HG03159 (cell line): ENCODE data around the gene POLR3H.
"Not testable (repeated sequence)": the region's sequence is repeated elsewhere in the genome, so short reads cannot be mapped to it uniquely, and the experiment has no call there.

Source experiments
- ATAC-seq: cut with Tn5 transposase; IDR thresholded peaks from one replicate; pipeline ENCODE4 v1.9.1; 2021; ENCODE audit warnings: mild to moderate bottlenecking, moderate library complexity; ENCODE audit not compliant: unreplicated experiment

POLR3H gene, protein sequence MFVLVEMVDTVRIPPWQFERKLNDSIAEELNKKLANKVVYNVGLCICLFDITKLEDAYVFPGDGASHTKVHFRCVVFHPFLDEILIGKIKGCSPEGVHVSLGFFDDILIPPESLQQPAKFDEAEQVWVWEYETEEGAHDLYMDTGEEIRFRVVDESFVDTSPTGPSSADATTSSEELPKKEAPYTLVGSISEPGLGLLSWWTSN

DNA sequence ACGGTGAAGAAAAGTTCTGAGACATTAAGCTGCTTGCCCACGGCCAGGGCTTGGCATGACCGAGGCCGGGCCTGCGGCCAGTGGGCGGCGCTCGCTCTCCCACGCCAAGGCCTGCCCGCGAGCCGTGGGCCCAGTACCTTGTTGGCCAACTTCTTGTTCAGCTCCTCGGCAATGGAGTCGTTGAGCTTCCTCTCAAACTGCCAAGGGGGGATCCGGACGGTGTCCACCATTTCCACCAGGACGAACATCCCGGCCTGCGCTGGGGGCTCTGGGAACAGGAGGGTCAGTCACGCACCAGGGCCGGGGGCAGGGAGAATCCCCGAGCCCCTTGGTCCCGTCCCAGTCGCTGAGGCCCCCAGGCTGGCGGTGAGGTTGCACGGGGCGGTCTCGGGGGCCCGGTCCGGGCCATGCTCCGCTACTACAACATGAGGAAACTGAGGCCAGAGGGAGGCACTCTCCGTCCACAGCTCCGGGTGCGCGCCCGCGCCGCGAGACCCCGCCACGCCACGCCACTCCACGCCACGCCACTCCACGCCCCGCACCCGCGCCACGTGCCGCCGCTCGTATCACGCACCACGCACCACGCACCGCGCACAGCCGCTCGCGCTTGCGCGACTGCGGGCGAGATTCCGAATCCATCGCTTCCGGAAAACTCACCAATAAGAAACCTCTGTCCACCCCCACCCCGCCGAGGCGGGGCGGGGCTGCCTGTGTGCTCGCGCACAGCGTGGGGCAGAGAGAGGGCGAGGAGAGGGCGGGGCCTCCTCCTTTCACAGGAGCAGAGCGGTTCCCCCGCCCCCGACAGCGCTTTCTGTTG, at the start of gene POLR3H:
Gene POLR3H, minus strand, starts transcription at position 617 of the 817 bp plus-strand sequence. Its CDS starts 369 bp downstream, at position 248.
- ATAC-seq = peak; percentile 92

DNA sequence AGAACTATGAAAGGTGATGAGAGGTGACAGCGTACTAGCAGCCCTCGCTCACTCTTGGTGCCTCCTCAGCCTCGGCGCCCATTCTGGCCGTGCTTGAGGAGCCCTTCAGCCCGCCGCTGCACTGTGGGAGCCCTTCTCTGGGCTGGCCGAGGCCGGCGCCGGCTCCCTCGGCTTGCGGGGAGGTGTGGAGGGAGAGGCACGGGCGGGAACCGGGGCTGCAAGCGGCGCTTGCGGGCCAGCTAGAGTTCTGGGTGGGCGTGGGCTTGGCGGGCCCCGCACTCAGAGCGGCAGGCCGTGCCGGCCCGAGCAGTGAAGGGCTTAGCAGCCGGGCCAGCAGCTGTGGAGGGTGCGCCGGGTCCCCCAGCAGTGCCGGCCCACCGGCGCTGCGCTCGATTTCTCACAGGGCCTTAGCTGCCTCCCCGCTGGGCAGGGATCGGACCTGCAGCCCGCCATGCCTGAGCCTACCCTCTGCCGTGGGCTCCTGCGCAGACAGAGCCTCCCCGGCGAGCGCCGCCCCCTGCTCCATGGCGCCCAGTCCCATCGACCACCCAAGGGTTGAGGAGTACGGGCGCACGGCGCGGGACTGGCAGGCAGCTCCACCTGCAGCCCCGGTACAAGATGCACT, 49.2 kb upstream of the POLR3H start:
- not testable (repeated sequence) for ATAC-seq

DNA sequence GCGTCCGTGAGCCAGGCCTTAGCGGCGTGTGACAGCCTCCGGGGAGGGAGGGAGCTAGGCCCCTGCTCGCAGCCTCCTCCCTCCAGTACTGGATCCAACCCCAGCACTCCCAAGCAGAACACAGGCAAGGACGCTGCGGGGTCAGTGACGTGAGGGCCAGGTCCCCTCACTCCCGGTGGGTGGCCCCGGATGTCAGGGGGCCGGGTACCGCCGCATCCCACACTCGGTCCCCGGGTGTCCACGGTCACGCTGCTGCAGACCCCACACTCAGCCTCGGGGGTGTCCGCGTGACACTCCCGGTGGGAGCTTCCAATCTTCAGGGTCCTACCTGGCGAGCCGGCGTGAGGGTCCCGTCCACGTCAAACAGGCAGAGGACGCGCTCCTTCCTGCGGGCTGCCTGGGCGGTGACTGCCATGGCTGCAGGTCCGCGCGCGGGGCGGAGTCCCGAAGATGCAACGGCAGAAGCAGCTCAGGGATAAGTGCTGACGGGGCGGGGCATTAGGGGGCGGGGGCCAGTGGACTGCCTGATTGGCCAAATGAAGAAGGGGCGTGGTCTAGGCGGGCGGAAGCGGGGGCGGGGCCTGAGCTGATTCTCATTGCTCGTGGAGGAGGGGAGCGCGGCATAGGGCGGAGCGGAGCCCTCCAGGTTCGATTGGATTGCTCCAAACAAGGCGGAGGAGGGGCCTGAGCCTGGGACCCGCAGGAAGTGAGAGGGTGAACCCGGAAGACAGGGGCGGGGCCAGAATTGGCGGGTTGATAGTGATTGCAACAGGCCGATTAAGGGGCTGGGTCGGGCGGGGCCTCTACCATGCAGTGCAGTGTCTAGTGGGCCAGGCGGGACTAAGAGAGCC, 45.3 kb upstream of the POLR3H start, which contains the start of gene PMM1:
Gene PMM1, minus strand, starts transcription at position 450 of the 851 bp plus-strand sequence. Its CDS starts 35 bp downstream, at position 415.
- ATAC-seq = peak; percentile 87

DNA sequence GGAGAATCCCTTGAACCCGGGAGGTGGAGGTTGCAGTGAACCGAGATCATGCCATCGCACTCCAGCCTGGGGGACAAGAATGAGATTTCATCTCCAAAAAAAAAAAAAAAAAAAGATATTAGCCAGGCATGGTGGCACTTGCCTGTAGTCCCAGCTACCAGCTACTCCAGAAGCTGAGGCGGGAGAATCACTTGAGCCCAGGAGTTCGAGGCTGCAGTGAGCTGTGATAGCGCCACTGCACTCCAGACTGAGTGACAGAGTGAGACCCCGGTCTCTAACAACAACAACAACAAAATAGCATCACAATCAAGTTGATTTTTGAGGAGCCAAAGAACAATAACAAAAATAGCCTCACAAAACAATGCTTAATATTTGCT, 43.1 kb upstream of the POLR3H start:
- ATAC-seq = no peak

DNA sequence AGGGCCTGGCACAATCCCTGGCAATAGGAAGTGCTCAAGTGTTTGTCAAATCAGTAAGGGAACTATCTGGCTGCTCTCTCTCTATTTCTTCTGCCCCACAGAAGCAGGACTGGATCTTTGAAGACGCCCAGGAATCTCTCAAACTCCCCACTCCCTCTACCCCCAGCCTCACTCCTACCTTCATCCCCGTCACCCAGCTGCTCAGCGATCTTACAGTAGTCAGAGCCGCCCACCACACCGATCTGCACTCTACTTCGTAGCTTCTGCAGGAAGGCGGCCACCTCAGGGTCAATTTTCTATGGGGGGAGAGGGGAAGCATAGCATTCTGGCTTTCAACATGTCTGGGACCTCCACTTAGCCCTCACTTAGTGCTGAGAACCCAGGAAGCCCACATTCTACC, 41.6 kb upstream of the POLR3H start:
- ATAC-seq = no peak

DNA sequence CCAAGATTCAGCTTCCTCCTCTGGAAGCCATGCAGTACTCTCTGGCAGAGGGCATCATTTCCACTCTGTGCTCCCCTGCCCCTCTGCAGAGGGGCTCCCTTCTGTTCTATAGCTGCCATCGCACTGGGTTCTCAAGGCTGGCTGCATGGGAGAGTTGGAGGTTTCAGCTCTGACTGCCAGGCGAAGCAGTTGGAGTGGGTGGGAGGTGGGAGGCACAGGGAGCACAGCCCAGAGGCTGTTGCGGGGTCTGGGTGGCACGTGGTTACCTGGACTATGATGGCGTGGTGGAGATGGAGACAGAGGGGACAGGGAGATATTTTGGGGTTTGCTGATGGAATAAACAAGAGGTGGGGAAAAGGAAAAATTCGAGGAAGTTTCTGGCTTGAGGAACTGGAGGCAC, 40.6 kb upstream of the POLR3H start:
- ATAC-seq = no peak

DNA sequence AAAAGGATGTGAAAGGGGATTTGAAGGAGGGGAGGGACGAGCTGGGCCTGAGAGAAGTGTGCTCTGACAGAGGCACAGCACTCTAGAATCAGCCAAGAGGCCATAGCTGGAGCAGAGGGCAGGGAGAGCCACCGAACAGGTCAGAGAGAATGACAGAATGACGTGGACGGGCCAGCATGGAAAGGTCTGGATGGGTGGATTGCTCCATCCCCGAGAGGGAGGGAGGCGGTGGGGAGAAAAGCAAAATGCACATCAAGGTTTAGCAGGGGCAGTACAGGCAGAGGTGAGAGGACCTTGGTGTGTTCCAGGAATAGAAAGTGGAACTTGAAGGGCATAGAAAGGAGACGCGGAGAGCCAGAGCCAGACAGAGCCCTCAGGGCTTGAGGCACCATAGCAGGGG, 38.4 kb upstream of the POLR3H start:
- ATAC-seq = no peak

DNA sequence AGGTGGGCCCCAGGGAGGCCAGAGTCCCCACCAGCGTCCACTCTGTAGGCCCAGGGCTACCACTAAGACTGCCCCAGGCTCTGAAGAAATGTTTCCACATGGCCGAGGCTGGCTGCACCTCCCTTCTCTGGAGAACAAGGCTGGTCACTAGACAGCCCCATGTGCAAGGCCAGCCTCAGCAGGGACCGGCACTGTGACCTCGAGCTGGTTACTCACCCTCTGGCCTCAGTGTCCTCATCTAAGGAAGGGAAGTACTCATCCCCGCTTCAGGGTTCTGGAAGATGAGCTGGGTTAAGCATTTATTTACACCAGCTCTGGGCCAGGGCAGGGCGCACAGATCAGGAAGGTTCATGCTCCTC, 35.7 kb upstream of the POLR3H start:
- ATAC-seq = no peak

DNA sequence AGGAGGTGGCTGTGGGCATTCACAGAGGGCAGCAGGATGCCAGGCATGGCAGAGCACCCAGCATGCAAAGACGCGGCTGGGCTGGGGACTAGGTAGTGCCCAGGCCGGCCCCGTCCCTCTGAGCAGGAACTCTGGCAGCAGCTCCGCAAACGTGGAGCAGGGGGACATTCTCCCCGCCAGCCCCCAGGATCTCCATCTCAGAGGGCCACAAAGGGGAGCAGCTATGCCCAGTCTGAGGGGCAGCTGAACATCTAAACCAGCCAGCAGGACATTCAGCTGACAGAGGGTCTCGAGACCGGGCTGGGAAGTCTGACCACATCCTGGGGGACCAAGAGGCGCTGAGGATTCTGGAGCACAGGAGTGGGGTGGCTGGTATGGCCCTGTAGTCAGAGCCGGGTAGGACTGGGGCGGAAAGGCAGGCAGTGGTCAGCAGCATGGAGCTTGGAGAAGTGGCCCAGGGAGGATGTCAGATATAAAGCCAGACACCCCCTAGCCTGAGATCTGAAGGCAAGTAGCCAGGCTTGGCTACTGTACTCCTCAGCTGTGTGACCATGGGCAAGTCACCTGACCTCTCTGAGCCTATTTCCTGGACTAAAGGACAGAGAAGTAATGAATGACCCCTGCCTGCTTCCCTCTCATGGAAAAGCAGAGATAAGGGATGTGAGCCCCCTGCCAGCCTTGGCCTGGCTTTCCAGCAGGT, 35.2 kb upstream of the POLR3H start:
- ATAC-seq = no peak

DNA sequence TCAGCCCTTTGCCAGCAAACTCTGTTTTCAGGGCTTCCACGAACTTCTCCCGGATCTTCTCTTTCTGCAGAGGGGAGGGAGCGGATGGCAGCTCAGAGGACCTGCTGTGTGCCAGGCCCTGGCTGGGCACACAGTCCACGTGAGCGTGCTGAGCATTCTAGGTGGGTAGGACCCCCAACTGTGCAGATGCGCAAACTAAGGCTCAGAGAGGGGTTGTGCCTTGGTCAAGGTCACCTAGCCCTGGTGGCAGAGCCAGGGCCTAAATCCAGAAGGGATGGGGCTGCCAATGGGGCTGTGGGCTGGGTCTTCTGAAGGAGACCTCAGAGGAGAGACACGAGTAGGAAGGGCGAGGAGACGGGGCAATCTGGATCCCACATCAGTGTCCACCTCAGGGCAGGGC, 34.5 kb upstream of the POLR3H start:
- no peak for ATAC-seq

DNA sequence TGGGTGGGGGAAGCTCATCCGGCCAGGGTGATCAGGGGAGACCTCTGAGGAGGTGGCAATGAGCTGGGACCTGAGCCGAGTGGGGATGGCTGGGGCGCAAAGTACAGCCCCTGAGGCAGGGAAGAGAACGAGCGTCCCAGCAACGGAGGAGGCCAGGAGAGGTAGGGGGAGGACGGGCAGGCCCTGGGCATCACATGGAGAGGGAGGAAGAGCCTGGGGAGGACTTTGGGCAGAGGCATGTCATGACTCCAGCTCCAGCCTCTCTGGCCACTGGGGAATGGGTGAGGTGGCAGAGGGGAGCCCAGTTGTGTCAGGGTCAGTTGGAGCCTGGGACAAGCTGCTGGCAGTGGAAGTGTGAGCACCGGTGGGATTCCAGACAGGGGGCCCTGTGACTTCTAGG, 33.8 kb upstream of the POLR3H start:
- ATAC-seq = no peak

DNA sequence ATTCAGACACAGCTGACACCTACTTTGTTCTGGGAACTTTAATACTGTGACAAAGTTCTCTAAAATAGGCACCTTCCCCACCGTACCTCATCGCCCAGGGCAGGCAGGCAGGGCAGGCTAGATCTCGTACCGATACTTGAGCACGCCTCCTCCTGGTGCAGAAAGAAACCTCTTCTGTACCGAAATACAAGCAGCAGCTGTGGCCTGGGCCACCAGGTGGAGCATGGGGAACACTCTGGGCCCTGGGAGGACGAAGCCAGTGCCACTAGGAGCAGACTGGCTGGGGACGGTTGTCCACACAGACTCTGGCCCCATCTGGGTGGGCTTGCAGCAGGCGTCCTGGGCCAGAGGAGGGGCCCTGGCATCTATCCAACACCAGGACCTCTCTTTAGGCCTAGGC, 32.6 kb upstream of the POLR3H start:
- ATAC-seq = no peak

DNA sequence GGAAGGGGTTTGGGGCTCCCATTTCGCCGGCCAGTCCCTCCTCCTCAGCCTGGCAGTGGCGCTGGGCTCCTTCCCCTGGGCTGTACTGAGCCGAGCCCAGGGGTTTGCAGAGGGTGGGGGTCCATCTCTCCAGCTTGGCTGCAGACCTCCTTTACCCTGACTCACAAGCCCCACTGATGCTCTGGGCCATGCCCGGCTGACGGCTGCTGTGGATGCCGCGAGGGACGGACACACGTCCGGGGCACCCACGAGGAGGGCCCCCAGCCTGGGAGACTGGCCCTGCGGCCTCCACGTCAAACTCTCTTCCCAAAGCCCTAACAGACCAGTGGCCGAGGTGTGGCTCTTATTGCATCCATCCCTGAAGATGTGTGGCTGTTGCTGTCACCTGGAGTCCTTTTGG, 31.3 kb upstream of the POLR3H start:
- ATAC-seq = no peak

DNA sequence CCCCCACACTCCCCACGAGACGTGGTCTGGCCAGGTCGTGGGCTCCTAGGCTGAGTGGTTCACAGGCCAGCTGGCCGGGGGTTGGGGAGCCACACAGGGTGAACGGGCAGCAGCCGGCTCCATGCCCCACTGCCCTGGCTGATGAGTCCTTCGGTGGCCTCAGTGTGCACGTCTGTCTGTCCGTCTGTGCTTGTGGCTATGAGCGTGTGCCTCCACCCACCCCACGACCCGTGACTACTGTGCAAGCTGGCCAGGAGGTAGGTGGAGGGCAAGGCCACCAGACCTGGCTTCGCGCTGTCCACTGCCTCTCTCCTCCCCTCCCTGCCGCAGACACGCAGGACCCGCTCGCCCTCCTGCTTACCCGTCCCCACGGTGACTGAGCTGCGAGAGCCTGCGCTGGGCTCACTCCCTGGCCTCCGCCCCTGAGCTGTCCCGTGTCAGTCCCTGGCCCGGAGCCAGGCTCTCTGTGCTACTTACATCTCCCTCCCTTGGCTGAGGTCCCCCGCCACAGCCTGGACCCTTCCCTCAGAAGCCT, 30.6 kb upstream of the POLR3H start:
- no peak for ATAC-seq

DNA sequence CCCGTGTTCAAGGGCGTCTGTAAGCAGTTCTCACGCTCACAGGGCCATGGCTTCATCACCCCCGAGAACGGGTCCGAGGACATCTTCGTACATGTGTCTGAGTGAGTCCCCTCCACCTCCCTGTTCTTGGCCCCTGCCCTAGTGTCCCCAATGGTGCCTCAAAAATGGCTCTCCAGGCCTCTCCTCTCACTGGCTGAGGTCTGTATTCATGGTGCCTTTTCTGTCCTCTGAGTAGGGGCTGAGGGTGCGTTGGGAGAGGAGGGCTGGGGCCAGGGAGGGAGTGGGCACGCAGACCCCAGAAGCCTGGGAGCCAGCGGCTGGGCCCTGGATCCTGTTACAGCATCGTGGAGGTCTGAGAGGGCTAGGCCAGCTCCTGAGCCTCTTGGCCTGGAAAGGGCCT, 29.4 kb upstream of the POLR3H start:
- no peak for ATAC-seq

DNA sequence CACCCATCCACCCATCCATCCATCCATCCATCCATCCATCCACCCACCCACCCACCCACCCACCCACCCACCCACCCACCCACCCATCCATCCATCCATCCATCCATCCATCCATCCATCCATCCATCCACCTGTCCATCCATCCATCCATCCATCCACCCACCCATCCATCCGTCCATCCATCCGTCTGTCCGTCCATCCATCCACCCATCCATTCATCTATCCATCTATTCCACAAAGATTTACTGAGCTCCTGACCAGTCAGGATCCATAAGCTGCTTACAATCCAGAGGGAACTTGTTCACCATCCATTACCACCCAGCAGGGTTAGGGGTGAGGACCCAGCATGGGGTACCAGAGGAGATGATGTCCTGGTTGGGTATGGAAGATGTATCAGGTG, 28.0 kb upstream of the POLR3H start:
- not testable (repeated sequence) for ATAC-seq

DNA sequence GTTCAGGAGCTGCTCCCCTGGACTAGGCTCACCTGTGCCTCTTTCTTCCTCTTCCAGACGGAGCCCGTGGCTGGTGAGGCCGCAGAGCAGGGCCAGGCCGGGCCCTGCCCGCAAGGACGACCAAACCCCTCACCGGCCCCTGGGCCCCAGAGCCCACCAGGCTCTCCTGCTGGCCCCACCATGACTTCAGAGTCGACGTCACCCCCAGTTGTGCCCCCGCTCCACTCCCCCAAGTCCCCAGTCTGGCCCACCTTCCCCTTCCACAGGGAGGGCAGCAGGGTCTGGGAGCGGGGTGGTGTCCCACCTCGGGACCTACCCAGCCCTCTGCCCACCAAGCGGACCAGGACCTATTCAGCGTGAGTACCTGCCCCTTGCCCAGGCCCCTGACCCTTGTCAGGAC, 27.5 kb upstream of the POLR3H start:
- no peak for ATAC-seq

DNA sequence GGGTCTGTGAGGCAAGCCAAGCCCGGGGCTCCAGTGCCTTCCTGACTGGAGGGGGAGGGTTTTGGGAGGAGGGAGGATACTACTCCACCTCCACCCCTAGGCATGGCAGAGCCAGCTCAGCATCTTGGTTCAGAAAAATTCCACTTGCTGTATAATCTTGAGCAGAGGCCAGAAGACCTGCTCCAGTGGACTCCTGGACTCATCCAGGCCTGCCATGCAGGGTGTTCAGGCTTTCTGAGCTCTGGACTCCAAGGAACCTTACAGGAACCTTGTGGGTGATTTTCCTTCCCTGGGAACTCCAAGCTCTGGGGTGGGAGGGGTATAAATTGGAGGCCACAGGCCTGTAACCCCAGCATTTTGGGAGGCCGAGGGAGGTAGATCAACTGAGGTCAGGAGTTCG, 26.0 kb upstream of the POLR3H start:
- no peak for ATAC-seq

DNA sequence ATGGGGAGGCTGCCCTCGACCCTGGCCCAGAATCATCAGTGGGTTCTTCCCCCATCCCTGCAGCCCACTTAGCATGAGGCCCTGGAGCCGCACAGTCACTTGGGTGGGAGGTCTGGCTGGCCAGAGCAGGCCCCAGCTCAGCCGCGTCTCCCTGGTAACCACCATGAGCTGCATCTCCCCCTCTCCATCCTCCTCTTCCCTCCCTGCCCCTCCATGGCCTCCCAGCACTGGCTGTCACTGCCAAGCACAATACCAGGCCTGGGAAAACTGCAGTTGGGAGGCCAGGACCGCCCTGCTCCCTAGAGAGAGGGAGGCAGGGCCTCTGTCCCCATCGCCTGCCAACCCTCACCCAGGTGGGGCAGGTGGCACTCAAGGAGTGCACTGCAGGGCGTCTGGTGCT, 24.5 kb upstream of the POLR3H start:
- ATAC-seq = no peak

DNA sequence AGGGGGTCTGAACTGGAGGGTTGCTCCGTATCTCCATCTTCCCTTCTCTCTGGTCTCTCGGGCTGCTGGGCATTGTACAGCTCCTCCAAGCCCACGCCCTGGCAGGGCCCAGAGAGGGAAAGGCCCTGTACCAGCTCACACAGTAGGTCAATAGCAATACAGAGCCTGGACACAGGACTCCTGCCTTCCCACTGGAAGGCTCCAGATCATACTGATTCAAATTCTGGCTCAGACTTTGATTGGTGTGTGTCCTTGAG, 23.2 kb upstream of the POLR3H start:
- no peak for ATAC-seq
